Upper lobe of left lung (tissue), 6 donors: ENCODE data around the gene DPM2. TPM values are rescaled to one million over a fixed set of nuclear protein-coding genes. Genes with fewer than 3 reads are reported as not detected.

Experiments
- ATAC-seq, 2 donors: fragments of 200-7000 bp; cut with Tn5 transposase; one replicate each; pipeline ENCODE4 v1.9.1; 2022; ENCODE audit warnings: mild to moderate bottlenecking in 2 of 2, moderate library complexity in 2 of 2; ENCODE audit not compliant: low FRiP score in 2 of 2
- DNase-seq, 2 donors: peaks; one replicate each; pipeline ENCODE4 v3.0.0-alpha.2; 2019 to 2020
- H3K27ac ChIP-seq, 4 donors: fragments of 200-600 bp; sonication (generic); one replicate each; pipeline ENCODE4 v1.5.1; 2016 to 2019
- H3K27me3 ChIP-seq, 4 donors: fragments of 200-600 bp; sonication (generic); one replicate each; pipeline ENCODE4 v1.5.1; 2017 to 2019
- H3K36me3 ChIP-seq, 4 donors: fragments of 200-600 bp; sonication (generic); one replicate each; pipeline ENCODE4 v1.5.1; 2016 to 2019
- H3K4me1 ChIP-seq, 4 donors: fragments of 200-600 bp; sonication (generic); one replicate each; pipeline ENCODE4 v1.5.1; 2018 to 2019
- H3K4me3 ChIP-seq, 4 donors: fragments of 200-600 bp; sonication (generic); one replicate each; pipeline ENCODE4 v1.5.1; 2017 to 2019; ENCODE audit warnings: mild to moderate bottlenecking in 2 of 4, moderate library complexity in 1 of 4
- H3K9me3 ChIP-seq, 4 donors: fragments of 200-600 bp; sonication (generic); one replicate each; pipeline ENCODE4 v1.5.1; 2018 to 2019
- EP300 ChIP-seq, 4 donors: sonication (generic); formaldehyde crosslinking; IDR thresholded peaks; one replicate each; pipeline ENCODE4 v1.5.1; 2017; ENCODE audit warnings: antibody characterized with exemption in 4 of 4, control low read depth in 2 of 4
- POLR2A ChIP-seq, 4 donors: fragments of 450-650 bp; IDR thresholded peaks; one replicate each; pipeline ENCODE4 v1.5.1; 2016 to 2017; ENCODE audit warnings: antibody characterized with exemption in 4 of 4, mild to moderate bottlenecking in 2 of 4
- POLR2AphosphoS5 ChIP-seq, 2 donors: sonication (generic); formaldehyde crosslinking; IDR thresholded peaks; one replicate each; pipeline ENCODE4 v1.5.1; 2017; ENCODE audit warnings: antibody characterized with exemption in 2 of 2
- WGBS, 2 donors: methylation state at CpG; one replicate each; pipeline ENCODE4 v1.1.5; 2017 to 2018; 5-methylcytosine and 5-hydroxymethylcytosine counted together
- total RNA-seq, 6 donors: library from RNA; depleted of rRNA in 4 of 6; stranded (reverse); fragments of >200 nt in 4 of 6; gene quantifications; one replicate each; pipeline versions ENCODE4 v1.1.0 to v1.2.1, GENCODE V29; 2016 to 2021
- TF ChIP-seq, protein P1 (sequence below), 6 experiments: fragments of 450-650 bp in 4 of 6; fragments of 200-600 bp in 2 of 6; sonication (generic) in 2 of 6; IDR thresholded peaks; one replicate each; pipeline ENCODE4 v1.5.1; 2016 to 2019; ENCODE audit warnings: antibody characterized with exemption in 6 of 6
- donor health status: DM: no; HTN: no; CAD: no; lungs with moderate emphysema.
- donor health status: DM: no; HTN: yes; CAD: no; lungs with severe emphysema.

DPM2 gene
- total RNA-seq, 6 donors from 2014 or later: 20.1 to 40.7 (median 25.6) TPM

GRCh38 chr9:127981559-127982121, 44.0 kb upstream of the DPM2 start:
- no peak for ATAC-seq
- no peaks in the 10 kb centered on the region for H3K27me3 ChIP-seq

DNA sequence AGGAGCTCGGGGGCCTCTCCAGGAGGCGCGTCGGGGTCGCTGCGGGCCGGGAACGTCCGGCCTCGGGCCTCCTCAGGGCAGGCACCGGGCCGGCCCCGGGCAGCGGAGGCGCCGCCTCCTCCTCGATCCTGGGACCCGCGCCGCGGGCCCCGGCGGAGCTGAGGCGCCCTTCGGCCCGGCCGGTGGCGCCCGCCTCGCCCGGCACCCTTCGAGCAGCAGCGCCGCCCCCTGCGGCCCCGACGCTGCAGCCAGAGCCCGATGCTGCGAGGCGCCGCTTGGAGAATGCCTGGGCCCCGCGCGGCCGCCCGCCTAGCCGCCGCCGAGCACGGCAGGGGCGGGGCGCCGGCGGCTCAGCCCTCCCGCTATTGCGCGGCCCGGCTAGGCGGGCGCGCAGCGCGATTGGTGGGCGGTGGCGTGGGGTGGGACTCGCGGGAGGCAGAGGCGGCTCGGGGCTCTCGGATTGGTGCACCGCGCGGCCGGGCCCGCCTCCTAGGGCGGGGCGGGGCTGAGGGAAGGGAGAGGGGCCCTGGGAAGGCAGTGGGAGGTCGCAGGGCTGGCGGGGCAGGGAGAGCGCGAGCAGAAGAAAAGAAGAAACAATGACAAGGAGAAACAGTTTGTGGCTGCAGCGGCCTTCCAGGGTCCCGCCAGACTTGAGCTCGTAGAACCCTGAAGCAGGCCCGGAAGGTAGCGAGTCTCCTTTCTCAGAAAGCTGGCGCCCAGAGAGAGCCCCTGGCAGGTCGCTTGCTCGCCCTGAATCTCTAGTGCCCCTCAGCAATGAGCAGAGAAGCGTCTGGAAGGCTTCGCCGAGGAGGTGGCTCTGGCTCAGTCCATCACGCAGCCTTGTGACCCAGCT, 43.3 kb upstream of the DPM2 start, which contains the start of gene EEIG1:
Gene EEIG1, minus strand, starts transcription at position 284 of the 853 bp plus-strand sequence. CDS start 852 bp downstream, outside the sequence.
- DNase-seq: peak; percentile 96 to 100
- Histone ChIP-seq H3K4me3 (peak within 1 kb of the TSS; percentile 62 to 95 (median 82)), H3K27me3 (no peaks in the 10 kb centered on the region), H3K36me3 (no peaks in the 10 kb centered on the region), H3K27ac (peak within 1 kb of the TSS; percentile 82 to 91 (median 88)), H3K4me1 (peaks cover 32 to 51% (median 48%) of the 10 kb centered on the region in 4 donors), H3K9me3 (no peaks in the 10 kb centered on the region)
- WGBS, 2 donors: 0 to 1% methylated on average over 26 to 39 of the region's 93 CpGs
- peak; percentile 95 to 97 for ATAC-seq
- no peak for TF ChIP-seq EP300 (IDR thresholded peaks at IDR 0.05)
- TF ChIP-seq POLR2AphosphoS5 (IDR thresholded peaks at IDR 0.05): peak; percentile 43 to 52
- TF ChIP-seq POLR2A (IDR thresholded peaks at IDR 0.05): peak in 3 of 4 donors; percentile 59 to 72 (median 66)
- TF ChIP-seq, protein P1, sequence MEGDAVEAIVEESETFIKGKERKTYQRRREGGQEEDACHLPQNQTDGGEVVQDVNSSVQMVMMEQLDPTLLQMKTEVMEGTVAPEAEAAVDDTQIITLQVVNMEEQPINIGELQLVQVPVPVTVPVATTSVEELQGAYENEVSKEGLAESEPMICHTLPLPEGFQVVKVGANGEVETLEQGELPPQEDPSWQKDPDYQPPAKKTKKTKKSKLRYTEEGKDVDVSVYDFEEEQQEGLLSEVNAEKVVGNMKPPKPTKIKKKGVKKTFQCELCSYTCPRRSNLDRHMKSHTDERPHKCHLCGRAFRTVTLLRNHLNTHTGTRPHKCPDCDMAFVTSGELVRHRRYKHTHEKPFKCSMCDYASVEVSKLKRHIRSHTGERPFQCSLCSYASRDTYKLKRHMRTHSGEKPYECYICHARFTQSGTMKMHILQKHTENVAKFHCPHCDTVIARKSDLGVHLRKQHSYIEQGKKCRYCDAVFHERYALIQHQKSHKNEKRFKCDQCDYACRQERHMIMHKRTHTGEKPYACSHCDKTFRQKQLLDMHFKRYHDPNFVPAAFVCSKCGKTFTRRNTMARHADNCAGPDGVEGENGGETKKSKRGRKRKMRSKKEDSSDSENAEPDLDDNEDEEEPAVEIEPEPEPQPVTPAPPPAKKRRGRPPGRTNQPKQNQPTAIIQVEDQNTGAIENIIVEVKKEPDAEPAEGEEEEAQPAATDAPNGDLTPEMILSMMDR (IDR thresholded peaks at IDR 0.05): peak in 4 of 6 experiments; percentile 22 to 55 (median 36)

More at GRCh38 chr9:127981559-127982121, 44.0 kb upstream of the DPM2 start:
- Histone ChIP-seq H3K4me1 (peaks cover 25 to 44% (median 41%) of the 10 kb centered on the region in 4 donors), H3K4me3 (peak overlapping the region; percentile 39 to 95 (median 82)), H3K9me3 (no peaks in the 10 kb centered on the region), H3K36me3 (no peaks in the 10 kb centered on the region), H3K27ac (peak overlapping the region; percentile 82 to 91 (median 88))
- TF ChIP-seq POLR2AphosphoS5 (IDR thresholded peaks at IDR 0.05) (no peak), EP300 (IDR thresholded peaks at IDR 0.05) (no peak), POLR2A (IDR thresholded peaks at IDR 0.05) (no peak)
- TF ChIP-seq, protein P1 (IDR thresholded peaks at IDR 0.05): no peak
- 60 to 67% methylated on average over 10 to 11 of the region's 11 CpGs for WGBS, 2 donors
- DNase-seq: no peak

DNA sequence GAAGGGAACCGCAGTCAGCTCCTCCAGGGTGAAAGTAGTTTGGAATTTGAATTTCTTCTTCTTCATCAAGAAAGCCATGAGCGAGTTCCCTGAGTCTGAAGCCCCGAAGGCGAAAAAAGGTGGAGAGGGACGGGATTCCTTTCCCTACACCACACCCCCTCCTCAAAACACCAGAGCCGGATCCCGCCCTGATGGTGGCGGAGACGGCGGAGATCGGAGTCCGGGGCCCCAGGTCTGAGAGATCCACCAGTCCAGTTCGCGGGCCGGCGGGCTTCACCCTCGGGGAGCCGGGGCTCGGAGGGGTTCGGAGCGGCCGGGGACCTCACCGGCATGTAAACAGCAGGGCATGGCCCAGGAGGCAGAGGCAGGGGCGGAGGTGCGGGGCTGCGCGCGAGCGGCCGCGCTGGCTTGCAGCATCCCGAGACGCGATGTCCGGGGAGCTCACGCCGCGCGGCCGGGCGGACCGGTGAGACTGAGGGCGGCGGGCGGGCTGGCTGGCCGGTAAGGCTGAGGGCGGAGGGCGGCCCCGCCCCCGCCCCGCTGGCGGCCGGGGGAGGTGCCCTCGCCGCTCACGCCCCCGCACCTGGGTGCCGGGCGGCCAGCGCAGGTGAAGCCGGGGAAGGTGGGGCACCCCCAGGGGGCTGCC, 42.5 kb upstream of the DPM2 start:
- Histone ChIP-seq H3K9me3 (no peaks in the 10 kb centered on the region), H3K4me3 (peak overlapping the region; percentile 62 to 95 (median 82)), H3K27me3 (no peaks in the 10 kb centered on the region), H3K4me1 (peaks cover 38 to 59% (median 55%) of the 10 kb centered on the region in 4 donors), H3K27ac (peak overlapping the region; percentile 75 to 91 (median 78)), H3K36me3 (no peaks in the 10 kb centered on the region)
- 0 to 1% methylated on average over 8 to 41 of the region's 61 CpGs for WGBS, 2 donors
- ATAC-seq (peak in 1 of 2 donors; percentile 34), DNase-seq (peak; percentile 78 to 93)
- TF ChIP-seq POLR2A (IDR thresholded peaks at IDR 0.05): peak in 2 of 4 donors; percentile 25 to 73
- TF ChIP-seq, protein P1 (IDR thresholded peaks at IDR 0.05): no peak
- peak in 1 of 2 donors; percentile 76 for TF ChIP-seq POLR2AphosphoS5 (IDR thresholded peaks at IDR 0.05)

- no peaks in the 10 kb centered on the region for H3K9me3 ChIP-seq
- DNase-seq: peak; percentile 61 to 89
- peak; percentile 5 to 28 for ATAC-seq
- H3K4me3 ChIP-seq: peak overlapping the region; percentile 62 to 95 (median 82)
- WGBS, 2 donors: 18 to 20% methylated on average over 15 to 18 of the region's 24 CpGs
- H3K4me1 ChIP-seq: peaks cover 42 to 66% (median 62%) of the 10 kb centered on the region in 4 donors
- no peak for TF ChIP-seq EP300 (IDR thresholded peaks at IDR 0.05)
- TF ChIP-seq POLR2A (IDR thresholded peaks at IDR 0.05): peak in 1 of 4 donors; percentile 28
- TF ChIP-seq POLR2AphosphoS5 (IDR thresholded peaks at IDR 0.05): no peak
- TF ChIP-seq, protein P1 (IDR thresholded peaks at IDR 0.05): peak in 2 of 6 experiments; percentile 5 to 14
- no peaks in the 10 kb centered on the region for H3K36me3 ChIP-seq
- peak overlapping the region; percentile 75 to 91 (median 78) for H3K27ac ChIP-seq
- H3K27me3 ChIP-seq: no peaks in the 10 kb centered on the region
Observed at GRCh38 chr9:127979333-127980059, 41.8 kb upstream of the DPM2 start.
